SU-DHL-6 (cell line): ENCODE data around the gene KRTAP13-2.

Experiments
- EZH2phosphoT487 ChIP-seq: fragments of 200-600 bp; sonication (generic), shearing (Covaris generic); conservative IDR thresholded peaks from 2 replicates; pipeline ENCODE4 v1.6.1; 2018; ENCODE audit warnings: mild to moderate bottlenecking, antibody characterized with exemption, low read length, moderate library complexity, mixed read lengths
- TF ChIP-seq, protein P1 (sequence below): fragments of 200-600 bp; sonication (generic); IDR thresholded peaks from one replicate; pipeline ENCODE4 v1.5.1; 2017; ENCODE audit warnings: antibody characterized with exemption, mild to moderate bottlenecking, low read length, moderate library complexity; ENCODE audit not compliant: insufficient read depth, poor library complexity, severe bottlenecking

DNA sequence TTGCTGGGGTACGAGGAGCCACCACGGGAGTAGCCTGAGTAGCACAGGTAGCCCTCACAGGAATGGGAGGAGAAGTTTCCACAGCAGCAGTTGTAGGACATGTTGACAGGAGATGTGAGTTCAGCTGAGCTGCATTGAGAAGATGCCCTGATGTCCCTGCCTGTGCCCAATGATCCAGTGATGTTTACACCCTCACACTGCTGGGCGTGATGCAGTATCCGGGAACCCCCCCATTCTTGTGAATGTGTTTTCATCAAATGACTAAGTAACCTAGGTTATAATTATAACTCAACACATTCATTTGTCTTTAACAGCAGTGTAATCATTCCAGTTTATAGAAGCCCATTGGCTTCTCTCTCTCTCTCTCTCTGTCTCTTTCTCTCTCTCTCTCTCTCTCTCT is 23.6 kb downstream of the KRTAP13-2 start, which contains the start of gene KRTAP23-1:
- TF ChIP-seq, protein P1, sequence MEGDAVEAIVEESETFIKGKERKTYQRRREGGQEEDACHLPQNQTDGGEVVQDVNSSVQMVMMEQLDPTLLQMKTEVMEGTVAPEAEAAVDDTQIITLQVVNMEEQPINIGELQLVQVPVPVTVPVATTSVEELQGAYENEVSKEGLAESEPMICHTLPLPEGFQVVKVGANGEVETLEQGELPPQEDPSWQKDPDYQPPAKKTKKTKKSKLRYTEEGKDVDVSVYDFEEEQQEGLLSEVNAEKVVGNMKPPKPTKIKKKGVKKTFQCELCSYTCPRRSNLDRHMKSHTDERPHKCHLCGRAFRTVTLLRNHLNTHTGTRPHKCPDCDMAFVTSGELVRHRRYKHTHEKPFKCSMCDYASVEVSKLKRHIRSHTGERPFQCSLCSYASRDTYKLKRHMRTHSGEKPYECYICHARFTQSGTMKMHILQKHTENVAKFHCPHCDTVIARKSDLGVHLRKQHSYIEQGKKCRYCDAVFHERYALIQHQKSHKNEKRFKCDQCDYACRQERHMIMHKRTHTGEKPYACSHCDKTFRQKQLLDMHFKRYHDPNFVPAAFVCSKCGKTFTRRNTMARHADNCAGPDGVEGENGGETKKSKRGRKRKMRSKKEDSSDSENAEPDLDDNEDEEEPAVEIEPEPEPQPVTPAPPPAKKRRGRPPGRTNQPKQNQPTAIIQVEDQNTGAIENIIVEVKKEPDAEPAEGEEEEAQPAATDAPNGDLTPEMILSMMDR, result no peak
- TF ChIP-seq EZH2phosphoT487, result no peak
